Measurements from ENCODE around the gene RERE. TPM values are rescaled to one million over a fixed set of nuclear protein-coding genes. Genes with fewer than 3 reads are reported as not detected.

Gene RERE
- total RNA-seq, 4 donors from 2014 or later = 86.4 to 111 (median 103) TPM

GRCh38 chr1:8334106-8334851 is 483.2 kb downstream of the RERE start:
- TF ChIP-seq CTCF (IDR thresholded peaks at IDR 0.05) = no peak
- no peak for TF ChIP-seq EP300 (IDR thresholded peaks at IDR 0.05)
- TF ChIP-seq POLR2A (IDR thresholded peaks at IDR 0.05) = no peak
- no peak for DNase-seq (ENCODE audit: low spot score in 2 of 2)
- H3K9me3 ChIP-seq = no peaks in the 10 kb centered on the region
- no peaks in the 10 kb centered on the region for H3K4me1 ChIP-seq
- no peak overlapping the region for H3K4me3 ChIP-seq
- H3K27ac ChIP-seq = no peak overlapping the region
- H3K36me3 ChIP-seq = peaks cover 0 to 81% (median 0%) of the 10 kb centered on the region in 3 donors
- WGBS, 2 donors = 88 to 92% methylated on average over 24 of the region's 24 CpGs
- H3K27me3 ChIP-seq = no peaks in the 10 kb centered on the region

GRCh38 chr1:8333246-8333987 is 484.0 kb downstream of the RERE start:
- H3K36me3 ChIP-seq = peaks cover 0 to 79% (median 0%) of the 10 kb centered on the region in 3 donors
- 91 to 94% methylated on average over 16 of the region's 16 CpGs for WGBS, 2 donors
- no peak overlapping the region for H3K4me3 ChIP-seq
- no peaks in the 10 kb centered on the region for H3K9me3 ChIP-seq
- no peak overlapping the region for H3K27ac ChIP-seq
- no peaks in the 10 kb centered on the region for H3K4me1 ChIP-seq
- no peak for DNase-seq (ENCODE audit: low spot score in 2 of 2)
- TF ChIP-seq POLR2A (IDR thresholded peaks at IDR 0.05) (no peak), CTCF (IDR thresholded peaks at IDR 0.05) (no peak), EP300 (IDR thresholded peaks at IDR 0.05) (no peak)
- H3K27me3 ChIP-seq = no peaks in the 10 kb centered on the region

DNA sequence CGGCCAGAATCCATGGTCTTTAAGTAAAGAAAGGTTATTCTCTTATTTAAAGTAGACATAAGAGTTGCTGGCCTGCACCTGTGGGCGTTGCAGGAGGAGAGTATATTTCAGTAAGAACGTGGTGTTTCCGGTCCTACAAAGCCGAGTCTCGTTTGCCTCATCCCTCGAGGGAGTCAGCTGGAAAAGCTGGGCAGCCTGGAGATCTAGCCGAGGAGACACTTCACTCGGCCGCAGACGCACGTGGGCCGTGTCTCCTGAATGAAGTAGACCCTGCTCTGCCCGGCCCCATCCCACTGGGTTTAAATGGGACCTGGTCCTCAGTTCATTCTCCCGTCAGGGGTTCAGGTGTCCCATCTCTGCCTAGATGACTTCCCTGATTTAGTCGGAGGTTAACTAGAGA is 484.6 kb downstream of the RERE start:
- WGBS, 2 donors = 88 to 92% methylated on average over 16 of the region's 16 CpGs
- Histone ChIP-seq H3K9me3 (no peaks in the 10 kb centered on the region), H3K4me3 (no peak overlapping the region), H3K27ac (no peak overlapping the region), H3K36me3 (peaks cover 0 to 79% (median 0%) of the 10 kb centered on the region in 3 donors), H3K27me3 (no peaks in the 10 kb centered on the region), H3K4me1 (no peaks in the 10 kb centered on the region)
- TF ChIP-seq CTCF (IDR thresholded peaks at IDR 0.05) = no peak
- no peak for TF ChIP-seq POLR2A (IDR thresholded peaks at IDR 0.05)
- no peak for TF ChIP-seq EP300 (IDR thresholded peaks at IDR 0.05)
- no peak for DNase-seq (ENCODE audit: low spot score in 2 of 2)

- Histone ChIP-seq H3K27me3 (no peaks in the 10 kb centered on the region), H3K4me1 (no peaks in the 10 kb centered on the region), H3K9me3 (no peaks in the 10 kb centered on the region), H3K4me3 (no peak overlapping the region), H3K36me3 (peaks cover 0 to 84% (median 0%) of the 10 kb centered on the region in 3 donors), H3K27ac (no peak overlapping the region)
- TF ChIP-seq POLR2A (IDR thresholded peaks at IDR 0.05) = no peak
- no peak for TF ChIP-seq CTCF (IDR thresholded peaks at IDR 0.05)
- no peak for TF ChIP-seq EP300 (IDR thresholded peaks at IDR 0.05)
- 93 to 94% methylated on average over 45 to 47 of the region's 47 CpGs for WGBS, 2 donors
- no peak for DNase-seq (ENCODE audit: low spot score in 2 of 2)
These were observed 486.9 kb downstream of the RERE start for GRCh38 chr1:8330271-8331125.
